DOHH2 (cell line): ENCODE data around the gene KRTAP10-6.
"Not testable (repeated sequence)": the region's sequence is repeated elsewhere in the genome, so short reads cannot be mapped to it uniquely, and the experiment has no call there.

Experiments
- H3F3A ChIP-seq: fragments of 200-600 bp; sonication (generic), shearing (Covaris generic); 2 replicates; pipeline ENCODE4 v1.6.0; 2016; ENCODE audit warnings: antibody characterized with exemption, mild to moderate bottlenecking; ENCODE audit not compliant: control insufficient read depth, insufficient read depth
- H3K27ac ChIP-seq: fragments of 200-600 bp; sonication (generic); 2 replicates; pipeline ENCODE4 v1.5.1; 2014; ENCODE audit warnings: low read depth, mild to moderate bottlenecking, low read length, moderate library complexity
- H3K27me3 ChIP-seq: fragments of 200-600 bp; sonication (generic); 2 replicates; pipeline ENCODE4 v1.6.1; 2014; ENCODE audit warnings: mild to moderate bottlenecking, low read length, mixed read lengths; ENCODE audit not compliant: control insufficient read depth
- H3K36me3 ChIP-seq: fragments of 200-600 bp; sonication (generic); 2 replicates; pipeline ENCODE4 v1.6.1; 2014; ENCODE audit warnings: mild to moderate bottlenecking, low read length, moderate library complexity, mixed read lengths; ENCODE audit not compliant: control insufficient read depth
- H3K4me1 ChIP-seq: fragments of 200-600 bp; sonication (generic); 2 replicates; pipeline ENCODE4 v1.6.1; 2014; ENCODE audit warnings: mild to moderate bottlenecking, low read length, mixed read lengths; ENCODE audit not compliant: control insufficient read depth
- H3K4me2 ChIP-seq: fragments of 200-600 bp; sonication (generic); 2 replicates; pipeline ENCODE4 v1.6.0; 2014; ENCODE audit warnings: mild to moderate bottlenecking, low read length, moderate library complexity
- H3K4me3 ChIP-seq: fragments of 200-600 bp; sonication (generic); 2 replicates; pipeline ENCODE4 v1.5.1; 2014; ENCODE audit warnings: mild to moderate bottlenecking, low read length, mixed read lengths
- H3K79me2 ChIP-seq: fragments of 200-600 bp; sonication (generic); 2 replicates; pipeline ENCODE4 v1.6.1; 2014; ENCODE audit warnings: mild to moderate bottlenecking, low read length, mixed read lengths; ENCODE audit not compliant: control insufficient read depth
- H3K9me2 ChIP-seq: fragments of 200-600 bp; sonication (generic); replicated peaks from 2 replicates; pipeline ENCODE4 v1.6.1; 2014; ENCODE audit warnings: mild to moderate bottlenecking, low read length, mixed read lengths; ENCODE audit not compliant: control insufficient read depth
- H3K9me3 ChIP-seq: fragments of 200-600 bp; sonication (generic); 2 replicates; pipeline ENCODE4 v1.6.1; 2014; ENCODE audit warnings: antibody characterized with exemption, low read length, mixed read lengths; ENCODE audit not compliant: control insufficient read depth, insufficient read depth
- H4K20me1 ChIP-seq: fragments of 200-600 bp; sonication (generic); 2 replicates; pipeline ENCODE4 v1.6.0; 2014; ENCODE audit warnings: low read depth, mild to moderate bottlenecking, antibody characterized with exemption, low read length, moderate library complexity; ENCODE audit not compliant: control insufficient read depth, insufficient read depth
- EZH2phosphoT487 ChIP-seq: fragments of 200-600 bp; sonication (generic); IDR thresholded peaks from 2 replicates; pipeline ENCODE4 v1.6.1; 2017; ENCODE audit warnings: borderline replicate concordance, mild to moderate bottlenecking, antibody characterized with exemption, low read length, moderate library complexity, mixed read lengths
- TF ChIP-seq, protein P1 (sequence below): fragments of 200-600 bp; sonication (generic); IDR thresholded peaks from one replicate; pipeline ENCODE4 v1.5.1; 2014; ENCODE audit warnings: antibody characterized with exemption, mild to moderate bottlenecking, low read depth, low read length; ENCODE audit not compliant: poor library complexity, severe bottlenecking

Gene KRTAP10-6

DNA sequence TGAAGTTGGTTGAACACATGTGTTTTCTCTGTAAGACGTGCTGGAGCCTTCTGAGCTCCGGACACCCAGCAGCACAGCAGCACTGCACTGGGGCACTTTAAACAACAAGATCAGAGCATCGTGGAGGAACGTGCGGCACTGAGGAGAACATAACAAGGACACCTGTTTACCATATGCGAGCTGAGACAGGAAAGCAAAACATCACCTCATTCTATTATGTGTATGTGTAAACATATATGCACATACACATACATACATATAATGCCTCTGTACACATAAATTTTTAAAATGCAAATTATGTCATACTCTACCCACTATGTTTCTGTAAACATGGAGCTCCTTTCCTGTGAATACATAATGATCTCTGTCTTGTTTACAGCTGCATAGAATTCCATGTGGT lies 3.2 kb upstream of the KRTAP10-6 start:
- no peaks in the 10 kb centered on the region for H3K79me2 ChIP-seq
- H3K4me3 ChIP-seq: no peak overlapping the region
- TF ChIP-seq EZH2phosphoT487: no peak
- TF ChIP-seq, protein P1, sequence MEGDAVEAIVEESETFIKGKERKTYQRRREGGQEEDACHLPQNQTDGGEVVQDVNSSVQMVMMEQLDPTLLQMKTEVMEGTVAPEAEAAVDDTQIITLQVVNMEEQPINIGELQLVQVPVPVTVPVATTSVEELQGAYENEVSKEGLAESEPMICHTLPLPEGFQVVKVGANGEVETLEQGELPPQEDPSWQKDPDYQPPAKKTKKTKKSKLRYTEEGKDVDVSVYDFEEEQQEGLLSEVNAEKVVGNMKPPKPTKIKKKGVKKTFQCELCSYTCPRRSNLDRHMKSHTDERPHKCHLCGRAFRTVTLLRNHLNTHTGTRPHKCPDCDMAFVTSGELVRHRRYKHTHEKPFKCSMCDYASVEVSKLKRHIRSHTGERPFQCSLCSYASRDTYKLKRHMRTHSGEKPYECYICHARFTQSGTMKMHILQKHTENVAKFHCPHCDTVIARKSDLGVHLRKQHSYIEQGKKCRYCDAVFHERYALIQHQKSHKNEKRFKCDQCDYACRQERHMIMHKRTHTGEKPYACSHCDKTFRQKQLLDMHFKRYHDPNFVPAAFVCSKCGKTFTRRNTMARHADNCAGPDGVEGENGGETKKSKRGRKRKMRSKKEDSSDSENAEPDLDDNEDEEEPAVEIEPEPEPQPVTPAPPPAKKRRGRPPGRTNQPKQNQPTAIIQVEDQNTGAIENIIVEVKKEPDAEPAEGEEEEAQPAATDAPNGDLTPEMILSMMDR: no peak
- no peaks in the 10 kb centered on the region for H3K36me3 ChIP-seq
- H3F3A ChIP-seq: no peaks in the 10 kb centered on the region
- H3K4me2 ChIP-seq: no peak overlapping the region
- no peaks in the 10 kb centered on the region for H3K9me3 ChIP-seq
- H3K9me2 ChIP-seq: no peaks in the 10 kb centered on the region
- no peaks in the 10 kb centered on the region for H4K20me1 ChIP-seq
- H3K27me3 ChIP-seq: 0 out of 2 replicates have a peak, but pooled peaks cover 3% of the 10 kb centered on the region
- H3K27ac ChIP-seq: no peak overlapping the region
- H3K4me1 ChIP-seq: no peaks in the 10 kb centered on the region

DNA sequence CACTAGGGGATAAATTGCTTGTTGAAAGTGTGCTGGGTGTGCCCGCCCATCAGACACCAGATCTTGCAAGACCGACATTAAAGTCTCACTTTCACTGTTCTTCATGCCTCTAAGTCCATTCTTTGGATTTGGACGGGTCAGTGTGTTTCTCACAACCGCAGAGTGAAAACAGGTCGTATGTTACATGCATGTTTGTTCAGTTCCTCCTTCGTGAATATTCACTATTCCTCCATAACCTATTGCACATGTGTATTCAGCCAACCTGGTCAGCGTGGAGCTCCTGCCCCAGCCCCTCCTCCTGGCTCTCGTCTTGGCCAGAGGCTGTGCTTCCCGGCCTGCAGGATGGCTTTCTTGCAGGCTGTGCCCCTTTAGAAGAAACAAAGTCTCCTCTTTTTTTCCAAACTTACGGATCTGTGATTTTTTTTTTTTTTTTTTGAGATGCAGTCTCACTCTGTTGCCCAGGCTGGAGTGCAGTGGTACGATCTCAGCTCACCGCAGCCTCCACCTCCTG lies 2.2 kb upstream of the KRTAP10-6 start:
- Histone ChIP-seq H4K20me1 (no peaks in the 10 kb centered on the region), H3F3A (no peaks in the 10 kb centered on the region), H3K27ac (no peak overlapping the region), H3K9me2 (no peaks in the 10 kb centered on the region), H3K79me2 (no peaks in the 10 kb centered on the region), H3K36me3 (no peaks in the 10 kb centered on the region), H3K9me3 (no peaks in the 10 kb centered on the region), H3K4me2 (no peak overlapping the region), H3K27me3 (0 out of 2 replicates have a peak, but pooled peaks cover 3% of the 10 kb centered on the region), H3K4me3 (no peak overlapping the region), H3K4me1 (no peaks in the 10 kb centered on the region)
- TF ChIP-seq EZH2phosphoT487: no peak
- TF ChIP-seq, protein P1: no peak

DNA sequence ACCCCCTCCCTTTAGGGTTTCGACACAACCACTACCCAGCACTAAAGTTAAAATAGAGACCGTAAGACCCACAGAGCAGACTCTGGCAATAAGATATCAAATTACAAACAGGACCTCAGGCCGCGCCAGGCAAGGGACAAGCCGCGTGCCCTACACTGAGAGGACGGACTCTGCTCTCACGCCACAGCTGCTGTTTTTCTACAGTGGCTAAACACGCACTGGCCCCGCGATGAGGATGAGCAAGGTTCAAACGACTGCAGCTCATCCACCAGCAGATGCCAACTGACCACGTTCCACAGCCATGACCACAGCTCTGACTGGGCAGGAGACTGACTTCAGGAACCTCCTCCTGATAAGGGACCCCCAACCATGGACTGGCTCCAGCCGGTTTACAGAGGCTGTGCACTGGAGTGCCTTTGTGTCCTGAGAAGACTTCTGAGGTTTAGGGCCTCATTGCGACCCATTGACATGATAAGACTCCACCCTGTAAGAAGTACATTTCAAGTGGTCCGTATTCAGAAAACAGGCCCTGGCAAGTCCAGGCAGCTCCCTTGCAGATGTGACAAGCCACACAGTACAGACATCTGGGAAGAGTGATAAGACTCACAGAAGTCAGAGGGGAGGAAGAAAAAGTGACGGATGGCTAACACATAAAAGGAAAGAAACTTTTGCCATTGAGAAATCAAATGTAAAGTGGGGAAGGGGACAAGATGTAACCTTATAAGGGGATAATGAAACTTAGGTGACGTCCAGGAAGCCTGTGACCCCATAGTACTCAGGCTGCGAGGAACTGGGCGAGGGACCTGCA lies 1.5 kb upstream of the KRTAP10-6 start:
- TF ChIP-seq, protein P1: no peak
- TF ChIP-seq EZH2phosphoT487: no peak
- Histone ChIP-seq H3K79me2 (no peaks in the 10 kb centered on the region), H3K27ac (no peak overlapping the region), H3K9me2 (no peaks in the 10 kb centered on the region), H3K4me2 (no peak overlapping the region), H3K4me1 (no peaks in the 10 kb centered on the region), H3F3A (no peaks in the 10 kb centered on the region), H3K36me3 (no peaks in the 10 kb centered on the region), H3K4me3 (no peak overlapping the region), H3K27me3 (0 out of 2 replicates have a peak, but pooled peaks cover 3% of the 10 kb centered on the region), H4K20me1 (no peaks in the 10 kb centered on the region), H3K9me3 (no peaks in the 10 kb centered on the region)

DNA sequence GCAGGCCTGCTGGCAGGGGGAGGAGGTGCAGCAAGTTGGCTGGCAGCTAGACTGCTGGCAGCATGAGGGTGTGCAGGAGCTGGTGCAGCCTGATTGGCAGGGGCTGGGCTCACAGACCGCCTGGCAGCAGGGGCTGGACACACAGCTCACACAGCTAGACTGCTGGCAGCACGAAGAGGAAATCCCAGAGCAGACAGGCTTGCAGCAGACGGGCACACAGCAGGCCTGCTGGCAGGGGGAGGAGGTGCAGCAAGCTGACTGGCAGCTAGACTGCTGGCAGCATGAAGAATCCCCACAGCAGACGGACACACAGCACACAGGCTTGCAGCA lies 539 bp downstream of the KRTAP10-6 start:
- H3K9me3 ChIP-seq, H4K20me1 ChIP-seq, H3K4me3 ChIP-seq, H3K4me1 ChIP-seq, H3K9me2 ChIP-seq, H3K27me3 ChIP-seq, H3F3A ChIP-seq, H3K79me2 ChIP-seq, H3K36me3 ChIP-seq, H3K27ac ChIP-seq, H3K4me2 ChIP-seq: not testable (repeated sequence)

DNA sequence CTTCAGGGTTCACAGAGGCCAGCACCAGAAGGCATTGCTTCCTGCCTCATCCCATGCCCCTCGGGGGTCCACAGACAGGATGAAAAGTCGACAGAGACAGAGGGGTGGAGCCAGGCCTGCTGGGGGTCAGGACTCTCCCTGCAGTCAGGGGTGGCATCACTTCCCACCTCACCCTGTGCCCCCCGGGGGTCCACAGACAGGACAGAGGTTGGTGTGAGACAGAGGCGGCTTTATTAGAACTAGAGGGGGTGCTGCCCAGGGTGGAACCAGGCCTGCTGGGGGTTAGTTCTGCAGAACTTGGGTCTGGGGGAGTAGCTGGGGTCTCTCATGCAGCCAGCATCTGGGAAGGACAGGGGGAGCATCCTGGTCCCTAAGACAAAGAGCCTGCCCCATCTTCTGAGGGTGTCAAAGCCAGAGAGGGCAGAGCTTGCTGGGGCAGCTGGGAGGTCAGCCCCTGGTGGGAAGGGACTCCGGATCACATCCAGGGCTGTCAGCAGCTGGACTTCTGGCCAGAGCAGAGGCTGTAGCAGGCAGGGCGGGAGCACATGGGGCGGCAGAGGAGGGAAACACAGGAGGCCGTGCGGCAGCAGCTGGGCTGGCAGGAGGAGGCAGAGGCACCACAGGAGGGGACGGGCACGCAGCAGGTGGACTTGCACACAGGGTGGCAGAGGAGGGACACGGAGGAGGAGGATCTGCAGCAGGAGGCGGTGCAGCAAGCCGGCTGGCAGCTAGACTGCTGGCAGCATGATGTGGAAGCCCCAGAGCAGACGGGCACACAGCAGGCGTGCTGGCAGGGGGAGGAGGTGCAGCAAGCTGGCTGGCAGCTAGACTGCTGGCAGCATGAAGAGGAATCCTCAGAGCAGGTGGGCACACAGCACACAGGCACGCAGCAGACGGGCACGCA lies 1.2 kb downstream of the KRTAP10-6 start:
- H3K27ac ChIP-seq, H3K9me3 ChIP-seq, H3F3A ChIP-seq: not testable (repeated sequence)

More for the DNA sequence above, 1.2 kb downstream of the KRTAP10-6 start:
- not testable (repeated sequence) for H3K4me3 ChIP-seq, H3K4me2 ChIP-seq, H3K79me2 ChIP-seq, H3K36me3 ChIP-seq, H3K27me3 ChIP-seq, H4K20me1 ChIP-seq, H3K4me1 ChIP-seq, H3K9me2 ChIP-seq
